Neural cell (in vitro differentiated cells): Measurements from ENCODE around the gene GTF3C2. TPM values are rescaled to one million over a fixed set of nuclear protein-coding genes. Genes with fewer than 3 reads are reported as not detected.

ENCODE experiments used
- H2AFZ ChIP-seq: fragments of 200-600, 300-800 bp; sonication (generic), shearing (Covaris generic); 2 replicates; pipeline ENCODE4 v1.6.0; 2014; ENCODE audit warnings: low read depth, mild to moderate bottlenecking, antibody characterized with exemption, low read length, moderate library complexity
- H3F3A ChIP-seq: fragments of 200-600 bp; shearing (Covaris generic); 2 replicates; pipeline ENCODE4 v1.6.1; 2016; ENCODE audit warnings: mild to moderate bottlenecking, moderate library complexity, mixed read lengths, antibody characterized with exemption, low read length; ENCODE audit not compliant: insufficient read depth, poor library complexity, severe bottlenecking
- H3K27ac ChIP-seq: fragments of 200-600, 300-800 bp; sonication (generic), shearing (Covaris generic); 2 replicates; pipeline ENCODE4 v1.5.1; 2014; ENCODE audit warnings: mild to moderate bottlenecking, low read length, moderate library complexity
- H3K27me3 ChIP-seq: fragments of 300-800, 200-600 bp; sonication (generic), shearing (Covaris generic); 2 replicates; pipeline ENCODE4 v1.6.0; 2014; ENCODE audit warnings: mild to moderate bottlenecking, low read depth, low read length, moderate library complexity; ENCODE audit not compliant: insufficient read depth
- H3K36me3 ChIP-seq: fragments of 300-800, 200-600 bp; sonication (generic), shearing (Covaris generic); 2 replicates; pipeline ENCODE4 v1.5.1; 2014; ENCODE audit warnings: mild to moderate bottlenecking, antibody characterized with exemption, low read length, moderate library complexity; ENCODE audit not compliant: insufficient read depth
- H3K4me2 ChIP-seq: fragments of 300-800, 200-600 bp; sonication (generic), shearing (Covaris generic); 2 replicates; pipeline ENCODE4 v1.6.0; 2014; ENCODE audit warnings: mild to moderate bottlenecking, low read length
- H3K4me3 ChIP-seq: fragments of 300-800, 200-600 bp; sonication (generic), shearing (Covaris generic); 2 replicates; pipeline ENCODE4 v1.5.1; 2014; ENCODE audit warnings: mild to moderate bottlenecking, low read length, moderate library complexity
- H3K79me2 ChIP-seq: fragments of 200-600 bp; shearing (Covaris generic); replicated peaks from 2 replicates; pipeline ENCODE4 v1.6.0; 2014; ENCODE audit warnings: mild to moderate bottlenecking, low read length, moderate library complexity; ENCODE audit not compliant: insufficient read depth
- H3K9ac ChIP-seq: fragments of 300-800, 200-600 bp; sonication (generic), shearing (Covaris generic); 2 replicates; pipeline ENCODE4 v1.6.1; 2016; ENCODE audit warnings: mild to moderate bottlenecking, low read length, mixed read lengths
- H3K9me2 ChIP-seq: fragments of 200-600 bp; shearing (Covaris generic); 2 replicates; pipeline ENCODE4 v1.6.1; 2016; ENCODE audit warnings: mild to moderate bottlenecking, low read length, mixed read lengths; ENCODE audit not compliant: insufficient read depth
- H3K9me3 ChIP-seq: fragments of 200-600, 300-800 bp; sonication (generic), shearing (Covaris generic); 2 replicates; pipeline ENCODE4 v1.6.1; 2016; ENCODE audit warnings: mild to moderate bottlenecking, mixed run types, low read length, moderate library complexity, mixed read lengths
- H4K20me1 ChIP-seq: fragments of 200-600 bp; shearing (Covaris generic); 2 replicates; pipeline ENCODE4 v1.6.1; 2016; ENCODE audit warnings: mild to moderate bottlenecking, mixed run types; ENCODE audit not compliant: insufficient read depth
- CTCF ChIP-seq: fragments of 450-650 bp; IDR thresholded peaks from 2 replicates; pipeline ENCODE4 v1.5.1; 2014; ENCODE audit warnings: antibody characterized with exemption, mild to moderate bottlenecking, moderate library complexity; ENCODE audit not compliant: poor library complexity, severe bottlenecking
- EP300 ChIP-seq: fragments of 450-650 bp; conservative IDR thresholded peaks from 2 replicates; pipeline ENCODE4 v1.6.1; 2014; ENCODE audit warnings: antibody characterized with exemption, mild to moderate bottlenecking, moderate library complexity; ENCODE audit not compliant: poor library complexity, severe bottlenecking
- EZH2 ChIP-seq: fragments of 200-600, 300-800 bp; shearing (Covaris generic), sonication (generic); IDR thresholded peaks from 2 replicates; pipeline ENCODE4 v1.6.1; 2014; ENCODE audit warnings: antibody characterized with exemption, low read length, borderline replicate concordance, mild to moderate bottlenecking; ENCODE audit not compliant: insufficient read depth, poor library complexity, severe bottlenecking
- MXI1 ChIP-seq: fragments of 450-650 bp; conservative IDR thresholded peaks from 2 replicates; pipeline ENCODE4 v1.6.1; 2014; ENCODE audit warnings: antibody characterized with exemption, mild to moderate bottlenecking; ENCODE audit not compliant: poor library complexity, severe bottlenecking
- POLR2AphosphoS5 ChIP-seq: IDR thresholded peaks from 2 replicates; pipeline ENCODE4 v1.6.1; 2012
- RAD21 ChIP-seq: fragments of 450-650 bp; conservative IDR thresholded peaks from 2 replicates; pipeline ENCODE4 v1.6.1; 2014; ENCODE audit warnings: antibody characterized with exemption, mild to moderate bottlenecking, moderate library complexity
- REST ChIP-seq: IDR thresholded peaks from 2 replicates; pipeline ENCODE4 v1.6.1; 2012; ENCODE audit warnings: borderline replicate concordance
- SMC3 ChIP-seq: fragments of 450-650 bp; conservative IDR thresholded peaks from 2 replicates; pipeline ENCODE4 v1.6.1; 2014; ENCODE audit warnings: antibody characterized with exemption, mild to moderate bottlenecking, moderate library complexity; ENCODE audit not compliant: poor library complexity
- TAF1 ChIP-seq: IDR thresholded peaks from 2 replicates; pipeline ENCODE4 v1.6.1; 2012; ENCODE audit warnings: low read depth
- polyA plus RNA-seq: library from polyadenylated mRNA; depleted of rRNA; stranded (reverse); fragments of >200 nt; gene quantifications from 2 replicates; pipeline ENCODE4 v1.2.3, GENCODE V29; 2014

GTF3C2 gene
- polyA plus RNA-seq, 1 donor from 2014 or later: 27.8 TPM

GRCh38 chr2:27314709-27315108, 41.9 kb downstream of the GTF3C2 start:
- H3K4me2 ChIP-seq: no peak overlapping the region
- H3K36me3 ChIP-seq: no peaks in the 10 kb centered on the region
- H3K4me3 ChIP-seq: no peak overlapping the region
- TF ChIP-seq MXI1: no peak
- TF ChIP-seq CTCF: no peak
- TF ChIP-seq SMC3: no peak
- no peak for TF ChIP-seq POLR2AphosphoS5
- no peak for TF ChIP-seq TAF1
- no peak for TF ChIP-seq RAD21
- TF ChIP-seq REST: no peak
- TF ChIP-seq EZH2: no peak
- TF ChIP-seq EP300: no peak
- no peak overlapping the region for H3K27ac ChIP-seq
- H4K20me1 ChIP-seq: no peaks in the 10 kb centered on the region
- no peaks in the 10 kb centered on the region for H3K9me2 ChIP-seq
- no peaks in the 10 kb centered on the region for H3F3A ChIP-seq
- H2AFZ ChIP-seq: no peak overlapping the region
- no peak overlapping the region for H3K9ac ChIP-seq
- H3K9me3 ChIP-seq: no peaks in the 10 kb centered on the region
- no peaks in the 10 kb centered on the region for H3K79me2 ChIP-seq
- no peaks in the 10 kb centered on the region for H3K27me3 ChIP-seq

GRCh38 chr2:27313882-27314645, 42.5 kb downstream of the GTF3C2 start:
- Histone ChIP-seq H3K36me3 (no peaks in the 10 kb centered on the region), H3F3A (no peaks in the 10 kb centered on the region), H3K79me2 (no peaks in the 10 kb centered on the region), H3K4me2 (no peak overlapping the region), H3K27me3 (no peaks in the 10 kb centered on the region), H4K20me1 (no peaks in the 10 kb centered on the region), H3K9ac (no peak overlapping the region), H3K4me3 (no peak overlapping the region), H2AFZ (no peak overlapping the region), H3K27ac (no peak overlapping the region), H3K9me2 (no peaks in the 10 kb centered on the region), H3K9me3 (no peaks in the 10 kb centered on the region)
- TF ChIP-seq EP300 (no peak), EZH2 (no peak), RAD21 (no peak), REST (no peak), MXI1 (no peak), TAF1 (no peak), SMC3 (no peak), CTCF (no peak)
